HuH-7.5 (cell line): ENCODE data around the gene OR1J1.

Source experiments
- DNase-seq: peaks from one replicate; pipeline ENCODE4 v3.0.0; 2011; ENCODE audit warnings: low spot score

OR1J1 gene, protein sequence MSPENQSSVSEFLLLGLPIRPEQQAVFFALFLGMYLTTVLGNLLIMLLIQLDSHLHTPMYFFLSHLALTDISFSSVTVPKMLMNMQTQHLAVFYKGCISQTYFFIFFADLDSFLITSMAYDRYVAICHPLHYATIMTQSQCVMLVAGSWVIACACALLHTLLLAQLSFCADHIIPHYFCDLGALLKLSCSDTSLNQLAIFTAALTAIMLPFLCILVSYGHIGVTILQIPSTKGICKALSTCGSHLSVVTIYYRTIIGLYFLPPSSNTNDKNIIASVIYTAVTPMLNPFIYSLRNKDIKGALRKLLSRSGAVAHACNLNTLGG

DNA sequence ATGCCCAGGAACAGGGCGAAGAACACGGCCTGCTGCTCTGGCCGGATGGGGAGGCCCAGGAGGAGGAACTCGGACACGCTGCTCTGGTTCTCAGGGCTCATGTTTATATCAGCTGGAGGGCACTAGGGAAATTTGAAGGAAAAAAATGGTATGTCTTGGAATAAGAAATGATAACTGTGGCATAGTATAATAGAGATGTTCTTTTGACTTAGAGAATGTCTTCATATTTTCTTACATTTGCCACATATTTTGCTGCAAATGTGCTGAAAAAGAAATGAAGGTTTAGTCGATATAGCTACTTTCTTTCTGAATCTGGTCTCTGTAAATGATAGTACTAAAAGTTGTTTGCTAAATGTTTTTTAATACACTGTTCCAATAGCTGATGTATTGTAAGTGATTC lies at the start of gene OR1J1:
Gene OR1J1, minus strand, starts transcription at position 101 of the 400 bp plus-strand sequence. Its CDS starts 0 bp downstream, at position 101.
- no peak for DNase-seq

DNA sequence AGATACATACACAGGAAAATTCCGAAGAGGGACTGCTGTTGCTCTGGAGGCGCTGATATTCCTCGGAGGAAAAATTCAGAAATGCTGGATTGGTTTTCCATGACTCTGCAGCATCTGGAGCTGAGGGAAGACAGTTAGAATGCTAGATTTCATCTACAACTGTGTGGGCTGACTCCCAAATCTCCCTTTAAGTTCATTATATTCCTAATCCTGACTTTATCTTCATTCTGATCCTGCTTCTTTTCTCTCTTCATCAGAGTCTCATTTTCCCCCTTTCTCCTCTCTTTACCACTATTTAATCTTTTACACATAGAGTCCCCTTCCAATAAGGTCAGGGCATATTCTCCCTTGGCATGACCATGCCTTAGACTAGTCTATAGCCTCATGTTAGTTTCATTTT lies 49.5 kb upstream of the OR1J1 start, which contains the start of gene OR1N1:
Gene OR1N1, minus strand, starts transcription at position 101 of the 400 bp plus-strand sequence. Its CDS starts 0 bp downstream, at position 101.
- no peak for DNase-seq

DNA sequence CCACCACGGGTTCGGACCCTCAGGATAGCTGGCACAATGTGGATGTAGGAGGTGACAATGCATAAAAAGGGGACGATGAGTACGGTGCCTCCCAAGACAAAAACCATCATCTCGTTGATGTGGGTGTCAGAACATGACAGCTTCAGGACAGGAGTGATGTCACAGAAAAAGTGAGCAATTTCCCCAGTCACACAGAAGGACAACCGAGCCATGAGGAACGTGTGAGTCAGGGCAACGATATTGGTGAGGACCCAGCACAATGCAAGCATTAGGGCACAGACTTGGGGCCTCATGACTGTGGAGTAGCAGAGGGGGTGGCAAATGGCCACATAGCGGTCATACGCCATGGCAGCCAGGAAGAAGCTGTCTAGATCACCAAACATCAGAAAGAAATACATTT lies 48.9 kb upstream of the OR1J1 start:
- no peak for DNase-seq

DNA sequence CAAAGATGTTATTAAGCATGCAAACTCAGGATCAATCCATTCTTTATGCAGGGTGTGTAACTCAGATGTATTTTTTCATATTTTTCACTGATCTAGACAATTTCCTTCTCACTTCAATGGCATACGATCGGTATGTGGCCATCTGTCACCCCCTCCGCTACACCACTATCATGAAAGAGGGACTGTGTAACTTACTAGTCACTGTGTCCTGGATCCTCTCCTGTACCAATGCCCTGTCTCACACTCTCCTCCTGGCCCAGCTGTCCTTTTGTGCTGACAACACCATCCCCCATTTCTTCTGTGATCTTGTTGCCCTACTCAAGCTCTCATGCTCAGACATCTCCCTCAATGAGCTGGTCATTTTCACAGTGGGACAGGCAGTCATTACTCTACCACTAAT lies 41.6 kb upstream of the OR1J1 start:
- no peak for DNase-seq

DNA sequence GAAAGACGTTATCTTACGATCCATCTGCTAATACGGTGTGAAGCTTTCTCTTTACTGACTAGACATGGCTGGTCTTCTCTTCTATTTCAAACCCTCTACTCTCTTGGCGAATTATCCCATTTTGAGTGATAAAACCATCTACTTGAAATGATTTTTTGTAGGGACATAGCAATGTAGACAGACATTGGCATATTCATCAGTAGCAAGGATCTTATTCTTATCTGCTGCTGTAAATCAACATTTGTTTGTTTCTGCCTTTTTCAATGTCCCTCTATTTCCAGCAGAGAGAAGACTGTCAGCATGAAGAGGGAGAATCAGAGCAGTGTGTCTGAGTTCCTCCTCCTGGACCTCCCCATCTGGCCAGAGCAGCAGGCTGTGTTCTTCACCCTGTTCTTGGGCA lies 41.1 kb upstream of the OR1J1 start, which contains the start of gene OR1J4:
Gene OR1J4, plus strand, starts transcription at position 301 of the 400 bp plus-strand sequence. Its CDS starts 0 bp downstream, at position 301.
- DNase-seq: no peak

DNA sequence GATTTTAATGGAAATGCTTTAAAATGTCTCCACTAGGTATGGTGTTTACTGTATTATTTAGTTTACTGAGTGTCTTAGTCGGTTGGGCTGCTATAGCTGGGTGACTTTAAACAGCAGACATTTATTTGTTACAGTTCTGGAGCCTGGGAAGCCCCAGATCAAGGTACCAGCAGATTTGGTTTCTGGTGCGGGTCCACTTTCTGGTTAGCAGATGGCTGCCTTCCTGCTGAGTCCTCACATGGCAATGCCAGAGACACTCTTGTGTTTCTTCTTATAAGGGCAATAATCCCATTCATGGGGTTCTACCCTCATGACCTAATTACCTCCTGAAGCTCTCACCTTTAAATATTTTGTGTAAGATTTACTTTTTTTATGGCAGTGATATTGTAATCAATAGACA lies 40.5 kb upstream of the OR1J1 start:
- DNase-seq: no peak

DNA sequence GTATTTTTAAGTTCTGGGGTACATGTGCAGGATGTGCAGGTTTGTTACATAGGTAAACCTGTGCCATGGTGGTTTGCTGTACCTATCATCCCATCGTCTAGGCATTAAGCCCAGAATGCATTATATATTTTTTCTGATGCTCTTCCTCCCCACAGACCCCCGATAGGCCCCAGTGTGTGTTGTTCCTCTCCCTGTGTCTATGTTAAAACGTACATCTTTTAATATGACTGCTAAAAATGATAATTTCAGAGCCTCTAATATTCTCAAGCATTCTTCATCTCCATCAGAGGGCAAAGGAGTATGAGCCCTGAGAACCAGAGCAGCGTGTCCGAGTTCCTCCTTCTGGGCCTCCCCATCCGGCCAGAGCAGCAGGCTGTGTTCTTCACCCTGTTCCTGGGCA lies 32.8 kb upstream of the OR1J1 start, which contains the start of gene OR1J2:
Gene OR1J2, plus strand, starts transcription at position 301 of the 400 bp plus-strand sequence. Its CDS starts 0 bp downstream, at position 301.
- no peak for DNase-seq

DNA sequence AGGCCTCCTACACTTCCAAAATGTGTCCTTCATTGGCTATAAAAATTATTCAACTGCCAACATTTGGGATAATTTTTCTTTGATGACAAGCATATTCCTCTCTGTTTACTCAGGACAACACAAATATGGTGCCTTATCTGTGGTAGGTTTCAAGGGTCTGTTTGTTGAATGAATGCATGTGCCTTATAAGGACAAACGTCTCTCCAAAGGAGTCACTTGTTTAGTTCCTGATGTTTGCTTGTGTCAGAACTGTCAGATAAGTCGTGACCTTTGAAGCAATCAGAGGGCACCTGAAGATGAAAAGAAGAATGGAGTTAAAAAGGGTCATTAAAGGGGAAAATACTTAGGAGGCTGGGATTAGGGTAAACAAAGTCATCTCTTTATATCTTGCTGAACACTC lies 29.2 kb upstream of the OR1J1 start:
- no peak for DNase-seq

DNA sequence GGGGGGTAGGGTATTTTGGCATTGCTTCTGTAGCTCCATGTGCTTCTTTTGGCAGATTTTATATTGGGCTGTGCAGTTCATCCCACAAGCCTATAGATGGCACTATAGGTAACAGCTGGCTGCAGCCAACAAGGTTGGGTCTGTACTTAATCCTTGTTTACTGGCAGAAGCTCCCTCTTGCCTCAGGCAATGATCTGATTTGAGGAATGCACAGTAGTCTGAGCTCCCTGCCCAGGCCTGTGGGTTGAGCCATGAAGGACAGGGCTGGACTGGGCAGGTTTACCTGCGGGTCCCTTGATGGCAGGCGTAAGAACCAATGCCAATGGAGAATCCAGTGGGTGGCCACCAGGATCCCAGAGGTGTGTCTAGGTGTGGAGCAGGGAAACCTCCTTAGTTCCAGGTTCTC lies 21.2 kb upstream of the OR1J1 start:
- DNase-seq: peak; percentile 21

DNA sequence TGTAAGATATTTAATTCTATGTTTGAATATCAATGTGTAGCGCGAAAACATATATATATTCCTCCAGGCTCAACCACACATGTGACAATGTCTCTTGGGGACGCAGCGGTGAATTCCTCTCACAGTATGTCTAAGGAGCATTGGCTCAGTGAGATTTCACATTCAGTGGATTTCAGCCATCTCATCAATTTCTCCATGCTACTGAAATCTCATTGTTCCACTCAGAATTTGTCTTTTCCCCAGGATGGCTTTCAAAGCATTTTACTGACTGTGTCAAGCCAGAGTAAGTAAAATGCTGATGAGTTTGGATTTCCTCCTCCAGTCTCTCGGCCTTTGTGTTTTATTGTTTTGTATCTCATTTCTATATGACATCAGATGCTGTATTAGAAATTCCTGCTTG lies 1.3 kb upstream of the OR1J1 start:
- DNase-seq: no peak

DNA sequence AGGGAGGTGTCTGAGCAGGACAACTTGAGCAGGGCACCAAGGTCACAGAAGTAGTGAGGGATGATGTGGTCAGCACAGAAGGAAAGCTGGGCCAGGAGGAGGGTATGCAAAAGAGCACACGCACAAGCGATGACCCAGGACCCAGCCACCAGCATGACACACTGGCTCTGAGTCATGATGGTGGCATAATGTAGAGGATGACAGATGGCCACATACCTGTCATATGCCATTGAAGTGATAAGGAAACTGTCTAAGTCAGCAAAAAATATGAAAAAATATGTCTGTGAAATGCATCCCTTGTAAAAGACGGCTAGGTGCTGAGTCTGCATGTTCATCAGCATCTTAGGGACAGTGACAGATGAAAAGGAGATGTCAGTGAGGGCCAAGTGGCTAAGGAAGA lies 380 bp downstream of the OR1J1 start:
- no peak for DNase-seq

DNA sequence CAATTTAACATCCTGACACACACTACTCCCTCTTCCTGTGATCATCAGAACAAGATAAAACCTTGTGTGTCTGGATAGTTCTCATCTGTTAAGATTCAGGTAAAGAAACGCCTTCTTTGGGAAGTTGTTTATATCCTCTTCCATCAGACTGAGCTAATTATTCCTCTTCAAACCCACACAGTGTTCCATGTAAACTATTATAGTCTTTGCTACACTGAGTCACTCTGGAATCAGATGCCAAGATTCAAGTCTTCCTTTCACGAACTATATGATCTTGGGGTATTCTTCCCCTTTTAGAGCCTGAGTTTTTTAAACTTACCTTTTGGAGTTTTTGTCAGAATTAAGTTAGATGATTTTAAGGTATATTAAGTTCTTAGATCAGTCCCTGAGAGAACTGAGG lies 2.0 kb downstream of the OR1J1 start:
- DNase-seq: no peak

DNA sequence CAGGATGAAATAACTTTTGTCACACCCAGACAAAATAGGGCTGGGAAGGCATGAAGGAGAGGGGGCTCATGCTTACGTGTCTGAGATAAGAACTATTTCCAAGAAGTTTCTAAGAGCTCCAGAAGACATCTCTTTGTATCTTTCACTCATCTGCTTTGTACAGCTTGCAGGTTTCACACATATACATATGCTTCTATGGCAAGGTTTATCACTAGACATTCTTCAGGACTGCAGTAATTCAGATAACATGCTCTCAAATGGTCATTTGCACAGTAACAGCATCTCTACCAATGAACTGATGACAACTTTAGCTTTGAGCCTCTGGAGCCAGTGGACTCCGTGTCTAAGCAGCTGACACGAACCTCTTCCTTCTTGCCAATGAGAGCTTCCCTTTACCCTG lies 3.2 kb downstream of the OR1J1 start:
- no peak for DNase-seq

DNA sequence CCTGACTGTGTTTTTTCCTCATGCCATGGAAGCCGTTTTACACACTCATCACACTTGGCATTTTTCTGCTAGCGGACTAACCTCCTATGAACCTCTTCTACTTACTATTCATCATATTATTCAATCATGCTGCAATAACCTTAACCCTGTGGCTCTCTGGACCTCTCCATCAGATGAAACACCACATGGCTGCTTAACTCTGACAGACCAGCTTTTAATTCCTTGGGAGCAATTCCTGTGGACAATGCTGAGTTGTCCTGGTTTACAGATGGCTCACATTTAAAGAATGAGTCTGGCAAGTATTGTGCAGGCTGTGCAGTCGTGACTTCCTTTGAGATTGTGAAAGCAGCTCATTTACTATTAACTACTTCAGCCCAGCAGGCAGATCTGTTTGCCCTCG lies 9.0 kb downstream of the OR1J1 start:
- DNase-seq: no peak

DNA sequence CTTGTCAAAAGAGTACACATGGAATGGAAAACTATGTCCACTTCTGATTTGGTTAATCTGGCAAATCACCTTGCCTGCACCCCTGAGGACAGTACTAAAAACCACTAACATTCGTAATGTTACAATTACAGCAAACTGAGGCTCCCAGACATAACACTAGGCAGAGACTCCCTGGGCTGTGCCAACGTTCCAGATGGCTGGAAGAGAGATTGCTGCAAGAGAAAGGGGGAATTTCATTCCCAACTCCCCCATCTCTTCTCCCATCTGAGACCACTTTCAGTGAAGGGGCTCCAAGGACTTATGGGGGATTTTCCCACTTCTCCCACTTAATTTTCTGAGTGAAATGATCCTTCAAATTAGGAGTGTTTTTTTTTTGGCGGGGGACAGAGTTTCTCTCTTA lies 11.3 kb downstream of the OR1J1 start:
- DNase-seq: no peak

DNA sequence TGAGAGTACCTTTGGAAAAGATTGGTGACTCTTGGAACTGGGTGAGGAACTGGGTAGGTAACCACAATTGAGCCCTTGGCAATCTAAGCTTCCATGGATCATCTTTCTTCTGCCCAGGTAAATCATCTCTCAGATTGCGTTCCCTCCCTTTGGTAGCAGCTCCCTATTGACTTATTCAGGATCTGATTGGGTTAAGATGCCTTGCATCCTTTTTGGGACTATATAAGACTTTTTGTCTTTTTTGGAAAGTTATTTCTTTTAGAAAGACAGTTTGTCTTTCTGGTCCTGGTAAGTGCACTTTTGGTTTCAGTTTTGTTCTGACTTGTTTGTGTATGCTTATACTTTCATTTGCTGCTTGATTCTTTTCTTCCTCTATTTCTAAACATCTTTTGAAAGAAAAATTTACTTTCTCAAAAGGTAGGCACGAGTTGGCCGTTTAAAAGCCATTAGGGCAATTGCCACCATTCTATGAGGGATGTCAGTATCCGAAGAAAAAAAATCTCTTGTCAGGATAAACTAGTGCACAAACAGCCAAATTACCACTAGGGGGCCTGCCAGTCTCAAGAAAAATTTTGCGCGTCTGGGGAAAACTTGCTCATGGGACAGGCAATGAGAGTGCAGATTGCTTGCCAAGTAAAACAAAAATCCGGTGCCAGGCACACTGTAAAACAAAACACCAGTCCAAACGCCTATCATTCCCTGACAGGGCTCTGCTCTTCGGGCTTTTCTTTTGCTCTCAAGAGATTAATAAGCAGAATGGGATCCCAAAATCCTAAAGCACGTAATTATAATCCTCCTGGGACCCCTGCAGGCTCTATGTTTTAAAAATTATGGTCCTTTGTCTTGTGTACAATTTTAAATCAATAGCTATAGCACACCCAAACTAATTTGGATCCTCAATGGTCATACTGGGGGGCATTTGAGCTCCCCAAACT lies 12.8 kb downstream of the OR1J1 start:
- peak; percentile 41 for DNase-seq

DNA sequence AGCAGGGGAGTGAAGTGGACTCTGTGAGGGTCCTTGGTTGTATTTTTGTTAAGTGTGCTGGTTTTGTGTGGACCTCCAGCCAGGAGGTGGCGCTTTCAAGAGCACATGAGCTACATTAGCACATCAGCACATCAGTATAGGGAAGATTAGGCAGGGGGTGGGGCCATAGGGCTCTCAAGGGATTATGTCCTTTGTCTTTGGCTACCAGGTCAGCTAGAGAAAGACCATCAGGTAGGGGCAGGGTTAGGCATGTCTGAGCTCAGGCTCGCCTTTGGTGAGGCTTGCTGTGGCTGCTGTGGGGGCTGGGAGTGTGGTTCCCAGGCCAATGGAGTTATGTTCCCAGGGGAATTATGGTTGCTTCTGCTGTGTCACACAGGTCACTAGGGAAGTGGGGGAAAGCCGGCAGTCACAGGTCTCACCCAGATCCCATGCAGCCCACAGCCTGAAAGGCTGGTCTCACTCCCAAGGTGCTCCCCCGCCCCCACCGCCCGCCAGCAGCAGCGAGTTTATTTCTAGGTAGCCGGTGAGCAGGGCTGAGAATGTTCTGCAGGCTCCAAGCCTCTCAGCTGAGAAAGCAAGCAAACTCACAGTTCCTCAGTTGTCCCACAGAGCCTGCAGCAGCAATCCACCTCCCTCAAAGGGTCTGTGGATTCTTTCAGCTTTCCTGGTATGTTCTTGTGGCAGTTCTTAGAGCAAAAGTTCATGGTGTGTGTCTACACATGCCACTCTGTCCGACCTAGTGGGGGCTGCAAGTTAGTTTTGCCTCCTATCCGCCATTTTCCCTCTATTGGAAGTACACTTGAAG lies 13.7 kb downstream of the OR1J1 start:
- no peak for DNase-seq

DNA sequence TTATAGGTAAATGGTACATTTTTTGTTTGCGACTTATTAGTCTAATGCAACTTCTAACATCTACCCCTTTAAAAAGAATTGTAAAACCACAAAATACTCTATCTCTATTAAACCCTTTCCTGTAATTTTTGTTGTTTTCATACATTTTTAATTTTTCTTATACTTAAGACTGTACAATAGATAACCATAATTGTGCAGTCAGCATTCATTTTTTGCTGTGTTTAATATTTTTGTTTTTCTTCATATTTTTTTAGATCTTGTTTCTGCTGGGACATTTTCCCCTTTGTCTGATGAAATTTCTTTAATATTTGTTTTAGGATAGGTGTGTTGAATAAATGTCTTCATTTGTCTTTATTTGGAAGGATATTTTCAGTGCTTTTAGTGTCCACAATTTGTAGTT lies 19.9 kb downstream of the OR1J1 start:
- DNase-seq: no peak

DNA sequence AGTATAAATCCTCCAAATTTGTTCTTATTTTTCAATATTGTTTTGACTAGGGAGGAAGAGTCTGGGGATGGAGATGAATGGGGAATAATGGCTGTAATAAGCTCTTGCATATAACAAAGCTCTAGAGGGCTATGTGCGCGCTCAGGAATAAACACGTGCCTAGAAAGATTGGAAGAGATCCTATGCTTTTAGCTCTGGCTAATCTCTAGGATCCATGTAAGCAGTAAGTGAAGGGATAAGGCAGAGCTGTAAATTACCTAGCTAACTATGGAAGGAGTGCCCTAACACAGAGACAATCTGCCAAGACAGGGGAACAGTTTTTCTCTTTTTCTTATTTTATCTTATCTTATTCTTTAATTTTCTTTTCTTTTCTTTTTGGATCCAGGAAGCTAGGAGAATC lies 21.6 kb downstream of the OR1J1 start:
- no peak for DNase-seq

DNA sequence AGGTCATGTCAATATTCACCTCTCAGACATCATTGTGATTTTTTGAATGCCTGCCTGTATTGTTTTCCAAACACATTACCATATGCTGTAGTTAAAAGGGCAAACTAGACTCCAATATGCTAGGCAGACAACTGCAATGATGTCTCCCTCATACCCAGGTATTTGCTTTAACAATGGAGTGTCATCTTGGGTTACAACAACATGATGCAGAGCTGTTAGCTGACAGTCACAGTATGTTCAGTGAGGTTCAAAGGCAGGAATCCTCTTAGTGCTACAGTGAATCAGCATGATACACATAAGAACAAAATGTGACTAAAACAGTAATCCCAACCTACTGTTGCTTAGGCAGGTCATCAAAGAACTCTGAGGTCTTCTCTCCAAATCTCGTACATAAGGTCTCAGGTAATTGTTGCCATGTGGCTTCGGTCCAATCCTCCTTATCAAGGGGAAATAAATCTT lies 24.0 kb downstream of the OR1J1 start:
- no peak for DNase-seq

DNA sequence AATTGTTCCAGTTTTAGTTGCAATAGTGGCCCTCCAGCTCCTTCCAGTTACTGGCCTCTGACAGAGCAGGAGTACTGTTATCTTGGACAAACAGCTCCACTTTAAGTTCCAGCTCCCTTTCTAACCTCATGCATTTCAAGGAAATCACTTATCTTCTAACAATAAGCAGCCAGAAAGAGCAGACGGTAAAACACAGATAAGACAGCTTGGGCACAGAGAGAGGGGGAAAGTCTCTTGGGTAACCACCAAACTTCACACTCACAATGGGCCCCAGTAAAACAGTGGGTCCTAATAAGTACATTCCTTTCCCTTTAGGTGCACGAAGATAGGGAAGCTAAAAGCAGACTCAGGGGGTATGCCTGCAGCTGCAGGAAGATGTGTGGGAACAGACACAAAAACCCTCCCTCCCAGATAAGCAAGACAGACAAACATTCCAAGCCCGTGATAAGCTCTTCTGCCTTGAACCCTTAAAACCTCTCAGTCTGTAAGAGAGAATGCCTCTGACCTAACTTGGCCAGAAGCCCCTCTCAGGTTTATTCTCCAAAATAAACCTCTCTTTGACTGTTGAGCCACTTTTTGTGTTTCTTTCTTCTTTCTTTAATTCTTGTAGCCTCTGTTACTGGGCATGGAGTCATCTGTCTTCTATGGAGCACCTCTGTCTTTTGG lies 30.8 kb downstream of the OR1J1 start:
- no peak for DNase-seq
